Femur (tissue), 1 donor: Measurements from ENCODE around the gene SACM1L.

Source experiments
- DNase-seq: peaks from one replicate; pipeline ENCODE4 v3.0.0-alpha.2; 2017

SACM1L gene

GRCh38 chr3:45688882-45689786 lies at the start of gene SACM1L:
Gene SACM1L, plus strand, starts transcription at chr3:45689396. Its CDS starts 70 bp downstream, at chr3:45689466.
- peak; percentile 99 for DNase-seq

GRCh38 chr3:45640091-45640507 lies 49.1 kb upstream of the SACM1L start:
- DNase-seq: no peak

- DNase-seq: no peak
These were observed 48.4 kb upstream of the SACM1L start for GRCh38 chr3:45640724-45641361.

- DNase-seq: no peak
These were observed 47.4 kb upstream of the SACM1L start for GRCh38 chr3:45641756-45642155.

GRCh38 chr3:45642731-45643152 lies 46.5 kb upstream of the SACM1L start:
- peak; percentile 72 for DNase-seq

GRCh38 chr3:45644063-45644790 lies 45.0 kb upstream of the SACM1L start:
- DNase-seq: no peak

- no peak for DNase-seq
These were observed 44.4 kb upstream of the SACM1L start for GRCh38 chr3:45644791-45645201.

GRCh38 chr3:45646051-45646585 lies 43.1 kb upstream of the SACM1L start:
- no peak for DNase-seq

GRCh38 chr3:45647148-45647619 lies 42.0 kb upstream of the SACM1L start:
- no peak for DNase-seq

GRCh38 chr3:45653205-45653604 lies 36.0 kb upstream of the SACM1L start:
- DNase-seq: no peak

- DNase-seq: no peak
These were observed 34.7 kb upstream of the SACM1L start for GRCh38 chr3:45654397-45654944.

GRCh38 chr3:45655906-45656305 lies 33.3 kb upstream of the SACM1L start:
- DNase-seq: no peak

GRCh38 chr3:45656575-45657363 lies 32.4 kb upstream of the SACM1L start:
- DNase-seq: peak; percentile 92

GRCh38 chr3:45657853-45658252 lies 31.3 kb upstream of the SACM1L start:
- DNase-seq: no peak

GRCh38 chr3:45659661-45660566 lies 29.3 kb upstream of the SACM1L start:
- peak; percentile 61 for DNase-seq

GRCh38 chr3:45660567-45660901 lies 28.7 kb upstream of the SACM1L start:
- no peak for DNase-seq

GRCh38 chr3:45664578-45664977 lies 24.6 kb upstream of the SACM1L start:
- DNase-seq: no peak

GRCh38 chr3:45665101-45665572 lies 24.1 kb upstream of the SACM1L start:
- DNase-seq: no peak

GRCh38 chr3:45666757-45667431 lies 22.3 kb upstream of the SACM1L start:
- peak; percentile 79 for DNase-seq

- DNase-seq: no peak
These were observed 21.6 kb upstream of the SACM1L start for GRCh38 chr3:45667569-45667934.
